ENCODE results near the gene GPBAR1. TPM values are rescaled to one million over a fixed set of nuclear protein-coding genes. Genes with fewer than 3 reads are reported as not detected.

Gene GPBAR1
- total and polyA plus RNA-seq, 9 of the 15 experiments (the other 6 are each of a cell fraction or from before 2014, with no cell fraction given), result not detected

DNA sequence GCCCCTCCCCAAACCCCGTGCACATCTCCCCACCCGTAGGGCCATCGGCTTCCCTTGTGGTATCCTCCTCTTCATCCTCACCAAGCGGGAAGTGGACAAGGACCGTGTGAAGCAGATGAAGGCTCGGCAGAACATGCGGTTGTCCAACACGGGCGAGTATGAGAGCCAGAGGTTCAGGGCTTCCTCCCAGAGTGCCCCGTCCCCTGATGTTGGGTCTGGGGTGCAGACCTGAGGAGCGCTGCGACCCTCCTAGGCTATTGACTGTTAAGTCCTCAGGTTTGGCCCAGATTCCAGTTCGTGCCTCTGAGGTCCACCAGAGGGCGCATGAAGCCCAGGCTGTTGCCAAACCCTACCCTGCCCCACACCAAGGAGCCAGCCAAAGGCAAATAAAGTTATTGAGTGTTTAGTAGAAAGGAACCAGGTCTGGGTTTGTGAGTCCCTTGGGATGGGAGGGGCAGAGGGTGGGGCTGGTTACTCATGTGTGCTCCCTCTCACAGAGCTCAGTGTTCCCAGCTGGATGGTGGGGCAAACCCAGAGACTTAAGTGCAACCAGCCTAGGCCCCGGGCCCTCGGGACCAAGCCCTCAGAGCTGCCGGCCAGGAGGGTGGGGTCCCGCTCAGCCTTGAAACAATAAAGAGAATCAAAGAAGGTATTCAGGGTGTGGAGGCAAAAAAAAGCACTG is 11.9 kb downstream of the GPBAR1 start (continued):
- TF ChIP-seq CEBPG (CRISPR knock-in tag; IDR thresholded peaks at IDR 0.05) (0 out of 2 replicates have a peak, but pooled peaks have one; percentile 17), CEBPG (tag; conservative IDR thresholded peaks at IDR 0.05 in 1 of 2, IDR thresholded peaks at IDR 0.05 in 1 of 2) (no peak), POLR2AphosphoS5 (IDR thresholded peaks at IDR 0.05; ENCODE audit: control insufficient read depth, insufficient read depth, low read depth, low read length) (peak; percentile 41; the same call in 1 of the 2 replicates), LCOR (CRISPR knock-in tag; IDR thresholded peaks at IDR 0.05) (peak; percentile 45; the same call in 1 of the 2 replicates), GABPB1 (CRISPR knock-in tag; IDR thresholded peaks at IDR 0.05) (peak; percentile 8; the same call in 1 of the 2 replicates), ERF (CRISPR knock-in tag; IDR thresholded peaks at IDR 0.05) (0 out of 2 replicates have a peak, but pooled peaks have one; percentile 8), SLC30A9 (CRISPR knock-in tag; IDR thresholded peaks at IDR 0.05) (no peak), XRCC5 (IDR thresholded peaks at IDR 0.05; ENCODE audit: low read depth, low read length) (peak; percentile 71; the same call in 1 of the 2 replicates), POLR2AphosphoS2 (IDR thresholded peaks at IDR 0.05; ENCODE audit: low read length) (peak; percentile 94), ZNF217 (CRISPR knock-in tag; IDR thresholded peaks at IDR 0.05) (no peak), RCOR1 (IDR thresholded peaks at IDR 0.05; ENCODE audit: borderline replicate concordance in 1 of 2, low read depth in 2 of 2, low read length in 2 of 2) (peak in 1 of 2 experiments; percentile 61; a peak in 1 of 4 replicates), RBFOX2 (IDR thresholded peaks at IDR 0.05; ENCODE audit: low read depth, low read length) (peak; percentile 64), RAD21 (CRISPR knock-in tag; conservative IDR thresholded peaks at IDR 0.05 in 1 of 2, IDR thresholded peaks at IDR 0.05 in 1 of 2) (peak; percentile 67 to 78), SIN3A (IDR thresholded peaks at IDR 0.05; ENCODE audit: borderline replicate concordance in 2 of 2, control insufficient read depth in 1 of 2, low read depth in 2 of 2, low read length in 2 of 2) (0 out of 4 replicates have a peak, but pooled peaks of 1 of the 2 experiments have one; percentile 47), CREM (IDR thresholded peaks at IDR 0.05; ENCODE audit: low read depth) (0 out of 2 replicates have a peak, but pooled peaks have one; percentile 13)
- TF ChIP-seq, protein P1, sequence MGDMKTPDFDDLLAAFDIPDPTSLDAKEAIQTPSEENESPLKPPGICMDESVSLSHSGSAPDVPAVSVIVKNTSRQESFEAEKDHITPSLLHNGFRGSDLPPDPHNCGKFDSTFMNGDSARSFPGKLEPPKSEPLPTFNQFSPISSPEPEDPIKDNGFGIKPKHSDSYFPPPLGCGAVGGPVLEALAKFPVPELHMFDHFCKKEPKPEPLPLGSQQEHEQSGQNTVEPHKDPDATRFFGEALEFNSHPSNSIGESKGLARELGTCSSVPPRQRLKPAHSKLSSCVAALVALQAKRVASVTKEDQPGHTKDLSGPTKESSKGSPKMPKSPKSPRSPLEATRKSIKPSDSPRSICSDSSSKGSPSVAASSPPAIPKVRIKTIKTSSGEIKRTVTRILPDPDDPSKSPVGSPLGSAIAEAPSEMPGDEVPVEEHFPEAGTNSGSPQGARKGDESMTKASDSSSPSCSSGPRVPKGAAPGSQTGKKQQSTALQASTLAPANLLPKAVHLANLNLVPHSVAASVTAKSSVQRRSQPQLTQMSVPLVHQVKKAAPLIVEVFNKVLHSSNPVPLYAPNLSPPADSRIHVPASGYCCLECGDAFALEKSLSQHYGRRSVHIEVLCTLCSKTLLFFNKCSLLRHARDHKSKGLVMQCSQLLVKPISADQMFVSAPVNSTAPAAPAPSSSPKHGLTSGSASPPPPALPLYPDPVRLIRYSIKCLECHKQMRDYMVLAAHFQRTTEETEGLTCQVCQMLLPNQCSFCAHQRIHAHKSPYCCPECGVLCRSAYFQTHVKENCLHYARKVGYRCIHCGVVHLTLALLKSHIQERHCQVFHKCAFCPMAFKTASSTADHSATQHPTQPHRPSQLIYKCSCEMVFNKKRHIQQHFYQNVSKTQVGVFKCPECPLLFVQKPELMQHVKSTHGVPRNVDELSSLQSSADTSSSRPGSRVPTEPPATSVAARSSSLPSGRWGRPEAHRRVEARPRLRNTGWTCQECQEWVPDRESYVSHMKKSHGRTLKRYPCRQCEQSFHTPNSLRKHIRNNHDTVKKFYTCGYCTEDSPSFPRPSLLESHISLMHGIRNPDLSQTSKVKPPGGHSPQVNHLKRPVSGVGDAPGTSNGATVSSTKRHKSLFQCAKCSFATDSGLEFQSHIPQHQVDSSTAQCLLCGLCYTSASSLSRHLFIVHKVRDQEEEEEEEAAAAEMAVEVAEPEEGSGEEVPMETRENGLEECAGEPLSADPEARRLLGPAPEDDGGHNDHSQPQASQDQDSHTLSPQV (IDR thresholded peaks at IDR 0.05), result peak; percentile 25; the same call in 1 of the 2 replicates
- TF ChIP-seq, protein P2, sequence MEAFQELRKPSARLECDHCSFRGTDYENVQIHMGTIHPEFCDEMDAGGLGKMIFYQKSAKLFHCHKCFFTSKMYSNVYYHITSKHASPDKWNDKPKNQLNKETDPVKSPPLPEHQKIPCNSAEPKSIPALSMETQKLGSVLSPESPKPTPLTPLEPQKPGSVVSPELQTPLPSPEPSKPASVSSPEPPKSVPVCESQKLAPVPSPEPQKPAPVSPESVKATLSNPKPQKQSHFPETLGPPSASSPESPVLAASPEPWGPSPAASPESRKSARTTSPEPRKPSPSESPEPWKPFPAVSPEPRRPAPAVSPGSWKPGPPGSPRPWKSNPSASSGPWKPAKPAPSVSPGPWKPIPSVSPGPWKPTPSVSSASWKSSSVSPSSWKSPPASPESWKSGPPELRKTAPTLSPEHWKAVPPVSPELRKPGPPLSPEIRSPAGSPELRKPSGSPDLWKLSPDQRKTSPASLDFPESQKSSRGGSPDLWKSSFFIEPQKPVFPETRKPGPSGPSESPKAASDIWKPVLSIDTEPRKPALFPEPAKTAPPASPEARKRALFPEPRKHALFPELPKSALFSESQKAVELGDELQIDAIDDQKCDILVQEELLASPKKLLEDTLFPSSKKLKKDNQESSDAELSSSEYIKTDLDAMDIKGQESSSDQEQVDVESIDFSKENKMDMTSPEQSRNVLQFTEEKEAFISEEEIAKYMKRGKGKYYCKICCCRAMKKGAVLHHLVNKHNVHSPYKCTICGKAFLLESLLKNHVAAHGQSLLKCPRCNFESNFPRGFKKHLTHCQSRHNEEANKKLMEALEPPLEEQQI (IDR thresholded peaks at IDR 0.05), result no peak

All from K562 (cell line).